Measurements from ENCODE around the gene NAB2. TPM values are rescaled to one million over a fixed set of nuclear protein-coding genes. Genes with fewer than 3 reads are reported as not detected.

NAB2 gene
- polyA plus RNA-seq, 1 of the 3 experiments (the other 2 are of a cell fraction): 23.7 TPM

DNA sequence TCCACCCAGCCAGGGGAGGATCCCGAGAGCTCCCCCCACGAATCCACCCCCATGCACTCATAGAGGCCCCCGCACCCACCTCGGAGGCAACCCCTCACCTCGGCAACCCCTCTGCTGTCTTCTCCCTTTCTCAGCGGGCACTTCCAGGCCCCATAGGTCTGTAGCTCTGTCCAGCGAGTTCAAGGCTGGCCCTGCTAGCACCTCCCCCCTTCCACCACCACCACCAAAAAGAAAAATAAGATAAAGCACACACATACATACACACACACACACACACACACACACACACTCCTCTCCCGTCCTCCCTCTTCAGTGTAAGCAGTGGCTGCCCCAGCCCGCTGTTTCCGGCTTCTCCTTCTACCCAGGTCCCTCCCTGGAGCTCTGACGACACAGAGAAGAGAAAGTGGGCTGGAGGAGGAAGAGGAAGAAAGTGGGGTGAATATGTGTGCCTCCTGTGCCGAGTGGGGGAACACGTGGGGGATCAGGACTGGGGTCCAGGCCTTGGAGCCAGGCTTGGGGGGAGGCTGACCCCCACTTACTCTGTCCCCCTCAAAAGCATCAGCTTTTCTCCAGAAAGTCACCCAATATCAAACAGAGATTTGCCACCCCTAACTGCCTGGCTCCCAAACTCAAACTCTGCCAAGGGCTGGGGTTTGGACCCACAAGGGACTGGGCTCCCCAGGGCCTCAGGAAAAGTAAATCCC is 22.3 kb downstream of the NAB2 start, which contains the start of gene STAT6:
TSS of gene STAT6 (minus strand) at position 332 of the 704 bp plus-strand sequence. CDS start 3,084 bp downstream, outside the sequence.
- Histone ChIP-seq H3F3A (replicated peaks; ENCODE audit: insufficient read depth) (no peaks in the 10 kb centered on the region), H3K79me2 (ENCODE audit: insufficient read depth) (no peaks in the 10 kb centered on the region), H3K4me3 (ENCODE audit: low read depth in 2 of 2, low read length in 1 of 2) (peak within 1 kb of the TSS; percentile 6 to 46; a peak in 2 of 4 replicates), H4K20me1 (ENCODE audit: insufficient read depth) (no peaks in the 10 kb centered on the region), H3K9ac (peak within 1 kb of the TSS; percentile 1; the same call in 1 of the 2 replicates), H3K9me2 (no peaks in the 10 kb centered on the region), H3K36me3 (replicated peaks in 1 of 2; ENCODE audit: control insufficient read depth in 1 of 2, insufficient read depth in 2 of 2, low read length in 1 of 2) (no peaks in the 10 kb centered on the region), H3K4me1 (ENCODE audit: control insufficient read depth in 1 of 2, insufficient read depth in 2 of 2, low read depth in 1 of 2, low read length in 1 of 2) (peaks cover 0 to 9% of the 10 kb centered on the region in 2 experiments; a peak in 2 of 4 replicates), H2AFZ (ENCODE audit: low read depth) (peak within 1 kb of the TSS; percentile 59), H3K9me3 (no peaks in the 10 kb centered on the region), H3K27me3 (ENCODE audit: insufficient read depth) (no peaks in the 10 kb centered on the region), H3K27ac (ENCODE audit: low read depth in 2 of 2, low read length in 1 of 2) (peak within 1 kb of the TSS; percentile 3 to 28; a peak in 2 of 4 replicates), H3K4me2 (peak within 1 kb of the TSS; percentile 58)
- no peak for DNase-seq
- CTCF ChIA-PET: interaction anchor here (0.7 to 5.0 kb wide), 39 partner anchors 8 to 361 kb away, joined by 3 to 240 read pairs (median 8); partner anchors contain the start of genes LRP1, MYO1A, NAB2 and NEMP1
- POLR2A ChIA-PET: interaction anchor here (0.8 to 1.7 kb wide), 7 partner anchors 12 to 130 kb away, joined by 3 to 23 read pairs (median 7); partner anchors contain the start of genes LRP1 and NEMP1
- 85% methylated on average over 12 of the region's 13 CpGs for WGBS (ENCODE audit: low lambda C conversion rate)
- TF ChIP-seq RAD21 (IDR thresholded peaks at IDR 0.05; ENCODE audit: low read length): peak; percentile 23; the same call in 1 of the 2 replicates
- no peak for TF ChIP-seq RCOR1 (IDR thresholded peaks at IDR 0.05; ENCODE audit: low read length)
- no peak for TF ChIP-seq GATA2 (CRISPR knock-in tag; IDR thresholded peaks at IDR 0.05)
- no peak for TF ChIP-seq FOXM1 (IDR thresholded peaks at IDR 0.05; ENCODE audit: low read depth)
- TF ChIP-seq CHD2 (IDR thresholded peaks at IDR 0.05; ENCODE audit: low read length, partially characterized antibody): no peak
- no peak for TF ChIP-seq YY1 (IDR thresholded peaks at IDR 0.05; ENCODE audit: low read depth)
- TF ChIP-seq MXI1 (IDR thresholded peaks at IDR 0.05; ENCODE audit: low read depth, low read length): no peak
- no peak for TF ChIP-seq JUND (IDR thresholded peaks at IDR 0.05)
- TF ChIP-seq, protein P1, sequence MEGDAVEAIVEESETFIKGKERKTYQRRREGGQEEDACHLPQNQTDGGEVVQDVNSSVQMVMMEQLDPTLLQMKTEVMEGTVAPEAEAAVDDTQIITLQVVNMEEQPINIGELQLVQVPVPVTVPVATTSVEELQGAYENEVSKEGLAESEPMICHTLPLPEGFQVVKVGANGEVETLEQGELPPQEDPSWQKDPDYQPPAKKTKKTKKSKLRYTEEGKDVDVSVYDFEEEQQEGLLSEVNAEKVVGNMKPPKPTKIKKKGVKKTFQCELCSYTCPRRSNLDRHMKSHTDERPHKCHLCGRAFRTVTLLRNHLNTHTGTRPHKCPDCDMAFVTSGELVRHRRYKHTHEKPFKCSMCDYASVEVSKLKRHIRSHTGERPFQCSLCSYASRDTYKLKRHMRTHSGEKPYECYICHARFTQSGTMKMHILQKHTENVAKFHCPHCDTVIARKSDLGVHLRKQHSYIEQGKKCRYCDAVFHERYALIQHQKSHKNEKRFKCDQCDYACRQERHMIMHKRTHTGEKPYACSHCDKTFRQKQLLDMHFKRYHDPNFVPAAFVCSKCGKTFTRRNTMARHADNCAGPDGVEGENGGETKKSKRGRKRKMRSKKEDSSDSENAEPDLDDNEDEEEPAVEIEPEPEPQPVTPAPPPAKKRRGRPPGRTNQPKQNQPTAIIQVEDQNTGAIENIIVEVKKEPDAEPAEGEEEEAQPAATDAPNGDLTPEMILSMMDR (IDR thresholded peaks at IDR 0.05): 0 out of 2 replicates have a peak, but pooled peaks have one; percentile 9
- TF ChIP-seq SMC3 (IDR thresholded peaks at IDR 0.05; ENCODE audit: low read depth, low read length): no peak
- TF ChIP-seq ELF1 (IDR thresholded peaks at IDR 0.05): no peak
- no peak for TF ChIP-seq SIN3A (IDR thresholded peaks at IDR 0.05; ENCODE audit: borderline replicate concordance, low read depth, low read length)
- TF ChIP-seq MEF2A (IDR thresholded peaks at IDR 0.05; ENCODE audit: borderline replicate concordance, low read depth): no peak
